SK-N-SH (cell line): ENCODE measurements around the gene GRM8. TPM values are rescaled to one million over a fixed set of nuclear protein-coding genes. Genes with fewer than 3 reads are reported as not detected.
A peak's percentile ranks its signal among the peaks of the same experiment; 100 is the strongest.

Source experiments
- CTCF ChIA-PET: fragments of 300-600, 350-600 bp; formaldehyde crosslinking; extraction: SDS; loops from one replicate; lab custom pipeline; 2021; lab: Yijun Ruan, JAX
- POLR2A ChIA-PET: fragments of 350-600 bp; sonication (Branson Sonifier 250); formaldehyde crosslinking; extraction: SDS; loops from one replicate; lab custom pipeline; 2020; ENCODE audit warnings: antibody characterized with exemption, inconsistent platforms; lab: Yijun Ruan, JAX
- DNase-seq: peaks from one replicate; pipeline ENCODE4 v3.0.0; 2012
- H2AFZ ChIP-seq: fragments of 200-600 bp; sonication (generic); 2 replicates; pipeline ENCODE4 v1.8.1; 2016; ENCODE audit warnings: antibody characterized with exemption, mild to moderate bottlenecking, low read depth
- H3F3A ChIP-seq: fragments of 200-600 bp; sonication (generic); replicated peaks from 2 replicates; pipeline ENCODE3; 2016; ENCODE audit warnings: antibody characterized with exemption, mild to moderate bottlenecking; ENCODE audit not compliant: insufficient read depth
- H3K27ac ChIP-seq, 2 experiments: fragments of 200-500 bp in 1 of 2; fragments of 200-600 bp in 1 of 2; sonication (Bioruptor generic) in 1 of 2; sonication (generic), shearing (Covaris generic) in 1 of 2; 2 replicates each; pipeline versions ENCODE4 v1.5.1 to v1.6.1; 2014 to 2016; ENCODE audit warnings: low read depth in 2 of 2, inconsistent platforms in 1 of 2, low read length in 1 of 2, mild to moderate bottlenecking in 1 of 2, mixed read lengths in 1 of 2
- H3K27me3 ChIP-seq: fragments of 200-600 bp; sonication (generic), shearing (Covaris generic); 2 replicates; pipeline ENCODE4 v1.6.1; 2016; ENCODE audit warnings: mixed run types; ENCODE audit not compliant: insufficient read depth
- H3K36me3 ChIP-seq, 2 experiments: fragments of 200-500 bp in 1 of 2; fragments of 200-600 bp in 1 of 2; sonication (Bioruptor generic) in 1 of 2; sonication (generic) in 1 of 2; replicated peaks in 1 of 2; 2 replicates each; pipeline versions ENCODE3 to v1.5.1; 2014 to 2016; ENCODE audit warnings: low read length in 1 of 2, mild to moderate bottlenecking in 1 of 2; ENCODE audit not compliant: insufficient read depth in 2 of 2, control insufficient read depth in 1 of 2
- H3K4me1 ChIP-seq, 2 experiments: fragments of 200-500 bp in 1 of 2; fragments of 200-600 bp in 1 of 2; sonication (Bioruptor generic) in 1 of 2; sonication (generic), shearing (Covaris generic) in 1 of 2; 2 replicates each; pipeline versions ENCODE4 v1.5.1 to v1.6.1; 2014 to 2016; ENCODE audit warnings: low read depth in 1 of 2, low read length in 1 of 2, mixed run types in 1 of 2; ENCODE audit not compliant: insufficient read depth in 2 of 2, control insufficient read depth in 1 of 2
- H3K4me2 ChIP-seq: fragments of 200-600 bp; sonication (generic), shearing (Covaris generic); 2 replicates; pipeline ENCODE4 v1.6.1; 2017; ENCODE audit warnings: mixed run types
- H3K4me3 ChIP-seq, 2 experiments: fragments of 200-500 bp in 1 of 2; fragments of 200-600 bp in 1 of 2; sonication (Bioruptor generic) in 1 of 2; sonication (generic), shearing (Covaris generic) in 1 of 2; 2 replicates each; pipeline versions ENCODE4 v1.5.1 to v1.8.1; 2014 to 2016; ENCODE audit warnings: low read depth in 2 of 2, inconsistent platforms in 1 of 2, low read length in 1 of 2, mild to moderate bottlenecking in 1 of 2, mixed read lengths in 1 of 2, moderate library complexity in 1 of 2
- H3K79me2 ChIP-seq: fragments of 200-600 bp; sonication (generic); 2 replicates; pipeline ENCODE4 v1.8.1; 2017; ENCODE audit warnings: mild to moderate bottlenecking; ENCODE audit not compliant: insufficient read depth
- H3K9ac ChIP-seq: fragments of 200-600 bp; sonication (generic); 2 replicates; pipeline ENCODE4 v1.6.1; 2017; ENCODE audit warnings: mixed run types
- H3K9me2 ChIP-seq: fragments of 200-600 bp; sonication (generic); 2 replicates; pipeline ENCODE4 v1.6.1; 2017; ENCODE audit warnings: mixed run types
- H3K9me3 ChIP-seq: fragments of 200-600 bp; sonication (generic); 2 replicates; pipeline ENCODE4 v1.6.1; 2017; ENCODE audit warnings: mixed run types, mild to moderate bottlenecking, moderate library complexity
- H4K20me1 ChIP-seq: fragments of 200-600 bp; sonication (generic); 2 replicates; pipeline ENCODE4 v1.6.1; 2017; ENCODE audit warnings: mild to moderate bottlenecking, mixed run types; ENCODE audit not compliant: insufficient read depth
- CHD2 ChIP-seq: fragments of 150-350 bp; IDR thresholded peaks from 2 replicates; pipeline ENCODE4 v1.6.1; 2018; ENCODE audit warnings: low read length; ENCODE audit not compliant: partially characterized antibody
- ELF1 ChIP-seq: IDR thresholded peaks from 2 replicates; pipeline ENCODE4 v1.4.0; 2012
- EP300 ChIP-seq, 2 experiments: IDR thresholded peaks; 2 replicates each; pipeline versions ENCODE4 v1.4.0 to v1.6.1; 2012; ENCODE audit warnings: borderline replicate concordance in 1 of 2, low read depth in 1 of 2, low read length in 1 of 2
- EZH2phosphoT487 ChIP-seq: fragments of 200-600 bp; sonication (generic); IDR thresholded peaks from 2 replicates; pipeline ENCODE4 v1.6.1; 2017; ENCODE audit warnings: low read depth, mixed run types, mild to moderate bottlenecking, antibody characterized with exemption, moderate library complexity, borderline replicate concordance
- FOSL2 ChIP-seq: IDR thresholded peaks from 2 replicates; pipeline ENCODE4 v1.4.0; 2012; ENCODE audit warnings: low read depth, mild to moderate bottlenecking, moderate library complexity, borderline replicate concordance
- FOXJ3 ChIP-seq: sonication (generic); formaldehyde crosslinking; IDR thresholded peaks from 2 replicates; pipeline ENCODE4 v1.5.1; 2020; ENCODE audit warnings: mild to moderate bottlenecking, missing genetic modification reagents
- FOXM1 ChIP-seq: IDR thresholded peaks from 2 replicates; pipeline ENCODE4 v1.4.0; 2012; ENCODE audit warnings: low read depth, mild to moderate bottlenecking
- GABPA ChIP-seq: IDR thresholded peaks from 2 replicates; pipeline ENCODE4 v1.4.0; 2012; ENCODE audit warnings: low read depth, mild to moderate bottlenecking
- MEF2A ChIP-seq: IDR thresholded peaks from 2 replicates; pipeline ENCODE4 v1.4.0; 2012; ENCODE audit warnings: low read depth, borderline replicate concordance
- NRF1 ChIP-seq: IDR thresholded peaks from 2 replicates; pipeline ENCODE4 v1.6.1; 2012; ENCODE audit warnings: low read depth, mild to moderate bottlenecking, low read length
- POLR2AphosphoS5 ChIP-seq: IDR thresholded peaks from 2 replicates; pipeline ENCODE4 v1.6.1; 2012; ENCODE audit warnings: low read depth, low read length
- RAD21 ChIP-seq: IDR thresholded peaks from 2 replicates; pipeline ENCODE4 v1.6.1; 2012; ENCODE audit warnings: mild to moderate bottlenecking, low read length
- SIN3A ChIP-seq: IDR thresholded peaks from 2 replicates; pipeline ENCODE4 v1.6.1; 2012; ENCODE audit warnings: low read depth, mild to moderate bottlenecking, low read length, moderate library complexity, borderline replicate concordance
- TAF1 ChIP-seq: IDR thresholded peaks from 2 replicates; pipeline ENCODE4 v1.6.1; 2012; ENCODE audit warnings: low read depth, mild to moderate bottlenecking, low read length, moderate library complexity, borderline replicate concordance
- TCF12 ChIP-seq: IDR thresholded peaks from 2 replicates; pipeline ENCODE4 v1.4.0; 2012
- WGBS: methylation state at CpG from one replicate; pipeline ENCODE4 v1.1.6; 2017; ENCODE audit warnings: low lambda C conversion rate; 5-methylcytosine and 5-hydroxymethylcytosine counted together
- polyA plus RNA-seq, 3 experiments: library from polyadenylated mRNA; depleted of rRNA; stranded (reverse); fragments of >200 nt; gene quantifications; 2 replicates each; pipeline ENCODE4 v1.2.3, GENCODE V29; 2012
- TF ChIP-seq, protein P1 (sequence below): IDR thresholded peaks from 2 replicates; pipeline ENCODE4 v1.4.0; 2012; ENCODE audit warnings: low read depth

Gene GRM8
- polyA plus RNA-seq, 1 of the 3 experiments (the other 2 are of a cell fraction) = 0.10 TPM

DNA sequence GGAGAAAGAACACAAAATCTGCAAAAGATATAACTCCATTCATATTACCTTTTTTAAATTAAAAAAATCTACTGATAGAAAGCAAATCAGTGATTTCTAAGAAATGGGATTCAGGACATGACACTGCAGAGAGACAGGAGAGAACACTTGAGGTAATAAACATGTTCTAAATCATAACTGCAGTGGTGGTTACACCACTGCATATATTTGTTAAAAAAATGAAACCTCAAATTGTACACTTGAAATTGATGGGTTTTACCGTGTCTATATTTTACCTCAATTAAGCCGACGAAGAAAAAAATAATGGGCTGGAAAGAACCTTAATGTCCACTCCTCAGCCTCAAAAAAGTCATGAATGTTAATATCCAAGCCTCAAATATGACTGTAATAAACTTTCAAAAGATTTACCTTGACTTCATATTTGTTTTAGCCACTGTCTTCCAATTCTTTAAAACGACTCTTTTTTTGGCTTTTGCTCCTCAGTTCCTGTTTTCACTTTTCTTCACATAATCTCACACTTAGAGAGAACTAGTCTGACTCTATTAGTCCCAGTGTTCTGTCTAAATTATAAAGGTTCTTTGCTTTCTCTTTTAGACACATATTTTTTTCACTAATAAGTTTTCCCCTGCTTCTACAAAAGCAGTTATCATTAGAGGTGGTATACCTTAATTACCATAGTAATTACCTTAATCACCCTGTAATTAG lies 502.4 kb downstream of the GRM8 start:
- H3K4me3 ChIP-seq = no peak overlapping the region
- H3K36me3 ChIP-seq = no peaks in the 10 kb centered on the region
- H3K27me3 ChIP-seq = no peaks in the 10 kb centered on the region
- no peak overlapping the region for H2AFZ ChIP-seq
- H3K27ac ChIP-seq = no peak overlapping the region
- ChIA-PET CTCF (no interaction called here), POLR2A (no interaction called here)
- H3K9me2 ChIP-seq = no peaks in the 10 kb centered on the region
- H3K79me2 ChIP-seq = no peaks in the 10 kb centered on the region
- no peak overlapping the region for H3K9ac ChIP-seq
- H3K4me2 ChIP-seq = no peak overlapping the region
- TF ChIP-seq RAD21 (no peak), ELF1 (no peak), FOXM1 (no peak), MEF2A (no peak), SIN3A (no peak), CHD2 (no peak), TCF12 (no peak), TAF1 (no peak), POLR2AphosphoS5 (no peak), FOXJ3 (CRISPR knock-in tag) (no peak), EP300 (IDR thresholded peaks at IDR 0.05; ENCODE audit: borderline replicate concordance in 1 of 2, low read depth in 1 of 2, low read length in 1 of 2) (no peak), GABPA (no peak), FOSL2 (no peak), EZH2phosphoT487 (no peak), NRF1 (no peak)
- H3K4me1 ChIP-seq = no peaks in the 10 kb centered on the region
- 58% methylated on average over 4 of the region's 4 CpGs for WGBS
- no peaks in the 10 kb centered on the region for H3F3A ChIP-seq
- H3K9me3 ChIP-seq = no peaks in the 10 kb centered on the region
- DNase-seq = no peak
- H4K20me1 ChIP-seq = no peaks in the 10 kb centered on the region

DNA sequence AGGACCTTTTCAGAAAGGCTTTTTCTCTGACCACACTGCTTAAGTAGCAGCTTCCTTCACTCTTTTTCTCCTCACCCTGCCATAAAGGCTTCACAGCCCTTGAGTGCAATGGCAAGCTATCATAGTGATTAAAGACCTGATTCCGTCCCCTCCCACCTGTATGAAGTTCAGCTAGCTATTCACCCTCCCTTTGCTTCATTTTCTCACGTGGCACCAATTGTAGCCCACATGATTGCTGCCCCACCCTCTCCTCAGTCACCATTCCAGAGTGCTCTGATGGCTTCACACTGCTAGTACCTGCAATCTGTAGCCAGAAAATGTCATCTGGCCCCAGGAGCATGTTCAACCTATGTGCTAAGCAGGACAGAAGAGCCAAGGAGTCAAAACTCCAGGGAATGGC lies 523.8 kb downstream of the GRM8 start:
- 48% methylated on average over 2 of the region's 2 CpGs for WGBS
- no peaks in the 10 kb centered on the region for H3K27me3 ChIP-seq
- no peaks in the 10 kb centered on the region; the same call in 1 of the 2 replicates for H3K9me3 ChIP-seq
- no peak overlapping the region for H3K27ac ChIP-seq
- H3F3A ChIP-seq = no peaks in the 10 kb centered on the region
- H3K9me2 ChIP-seq = no peaks in the 10 kb centered on the region
- no peaks in the 10 kb centered on the region for H4K20me1 ChIP-seq
- H3K79me2 ChIP-seq = no peaks in the 10 kb centered on the region
- POLR2A ChIA-PET = no interaction called here
- no peak for DNase-seq
- H3K9ac ChIP-seq = no peak overlapping the region
- peaks cover 0 to 7% of the 10 kb centered on the region in 2 experiments for H3K4me1 ChIP-seq
- TF ChIP-seq, protein P1, sequence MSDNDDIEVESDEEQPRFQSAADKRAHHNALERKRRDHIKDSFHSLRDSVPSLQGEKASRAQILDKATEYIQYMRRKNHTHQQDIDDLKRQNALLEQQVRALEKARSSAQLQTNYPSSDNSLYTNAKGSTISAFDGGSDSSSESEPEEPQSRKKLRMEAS = no peak
- no peak for TF ChIP-seq MEF2A
- H3K4me3 ChIP-seq = no peak overlapping the region
- H3K36me3 ChIP-seq = no peaks in the 10 kb centered on the region
- no peak overlapping the region for H3K4me2 ChIP-seq
- H2AFZ ChIP-seq = peak overlapping the region; percentile 63; the same call in 1 of the 2 replicates
- CTCF ChIA-PET = interaction anchor here (0.6 to 1.3 kb wide), 2 partner anchors 22 to 46 kb away, joined by 3 read pairs; no protein-coding TSS in a partner anchor
